GM23248 (cell line): Measurements from ENCODE around the gene CFH. TPM values are rescaled to one million over a fixed set of nuclear protein-coding genes. Genes with fewer than 3 reads are reported as not detected.
A peak's percentile ranks its signal among the peaks of the same experiment; 100 is the strongest.

Experiments used
- DNase-seq: peaks from one replicate; pipeline ENCODE4 v3.0.0-alpha.2; 2015
- H2AFZ ChIP-seq: fragments of 200-600 bp; sonication (generic); 2 replicates; pipeline ENCODE4 v1.6.1; 2016; ENCODE audit warnings: antibody characterized with exemption
- H3F3A ChIP-seq: fragments of 200-600 bp; sonication (generic); 2 replicates; pipeline ENCODE4 v1.6.1; 2016; ENCODE audit warnings: mild to moderate bottlenecking, antibody characterized with exemption, mixed run types; ENCODE audit not compliant: insufficient read depth
- H3K27ac ChIP-seq: fragments of 200-600 bp; sonication (generic); 2 replicates; pipeline ENCODE4 v1.5.1; 2016; ENCODE audit warnings: mild to moderate bottlenecking
- H3K27me3 ChIP-seq: fragments of 200-600 bp; sonication (generic); replicated peaks from 2 replicates; pipeline ENCODE4 v1.6.1; 2016; ENCODE audit warnings: mild to moderate bottlenecking; ENCODE audit not compliant: insufficient read depth
- H3K36me3 ChIP-seq: fragments of 200-600 bp; sonication (generic); 2 replicates; pipeline ENCODE4 v1.6.1; 2016; ENCODE audit warnings: low read depth, mild to moderate bottlenecking
- H3K4me1 ChIP-seq: fragments of 200-600 bp; sonication (generic); 2 replicates; pipeline ENCODE4 v1.6.1; 2016; ENCODE audit warnings: mild to moderate bottlenecking; ENCODE audit not compliant: insufficient read depth
- H3K4me2 ChIP-seq: fragments of 200-600 bp; sonication (generic); one replicate; pipeline ENCODE4 v1.6.1; 2016; ENCODE audit warnings: mild to moderate bottlenecking; ENCODE audit not compliant: unreplicated experiment
- H3K4me3 ChIP-seq: fragments of 200-600 bp; sonication (generic); 2 replicates; pipeline ENCODE4 v1.5.1; 2016; ENCODE audit warnings: mild to moderate bottlenecking
- H3K79me2 ChIP-seq: fragments of 200-600 bp; sonication (generic); 2 replicates; pipeline ENCODE4 v1.6.1; 2016; ENCODE audit warnings: mild to moderate bottlenecking; ENCODE audit not compliant: insufficient read depth
- H3K9ac ChIP-seq: fragments of 200-600 bp; sonication (generic); 2 replicates; pipeline ENCODE4 v1.6.1; 2016; ENCODE audit warnings: mild to moderate bottlenecking
- H3K9me2 ChIP-seq: fragments of 200-600 bp; sonication (generic); 2 replicates; pipeline ENCODE4 v1.6.1; 2016; ENCODE audit warnings: mixed run types, mild to moderate bottlenecking, moderate library complexity; ENCODE audit not compliant: insufficient read depth
- H3K9me3 ChIP-seq: fragments of 200-600 bp; sonication (generic); one replicate; pipeline ENCODE4 v1.6.1; 2017; ENCODE audit warnings: low read depth
- H4K20me1 ChIP-seq: fragments of 200-600 bp; sonication (generic); 2 replicates; pipeline ENCODE4 v1.6.0; 2016; ENCODE audit not compliant: insufficient read depth
- EZH2 ChIP-seq: fragments of 200-600 bp; sonication (generic); IDR thresholded peaks from 2 replicates; pipeline ENCODE4 v1.6.1; 2018; ENCODE audit warnings: antibody characterized with exemption, mild to moderate bottlenecking; ENCODE audit not compliant: insufficient read depth, poor library complexity, severe bottlenecking
- EZH2phosphoT487 ChIP-seq: fragments of 200-600 bp; sonication (generic); IDR thresholded peaks from 2 replicates; pipeline ENCODE4 v1.6.1; 2018; ENCODE audit warnings: antibody characterized with exemption, moderate library complexity, mild to moderate bottlenecking, low read depth; ENCODE audit not compliant: insufficient read depth
- WGBS, 2 experiments: methylation state at CpG; one replicate each; pipeline ENCODE4 v1.1.6; 2015 to 2017; ENCODE audit warnings: low lambda C conversion rate in 2 of 2, low coverage in 1 of 2; ENCODE audit errors: missing lambda C conversion rate in 2 of 2; 5-methylcytosine and 5-hydroxymethylcytosine counted together
- in situ Hi-C: fragments of 300-500 bp; cut with MboI; formaldehyde crosslinking; loops from 2 replicates; pipeline ENCODE4 v1.15.0; 2020
- polyA plus RNA-seq: library from polyadenylated mRNA; unstranded; fragments of >200 nt; fragmentation: Nextera tagmentation; extraction: Ambion mirVana; gene quantifications from 2 replicates; pipeline ENCODE4 v1.2.1, GENCODE V29; 2016
- total RNA-seq: library from RNA; depleted of rRNA; stranded (reverse); fragments of >200 nt; shearing (Covaris generic); gene quantifications from 2 replicates; pipeline ENCODE4 v1.2.3, GENCODE V29; 2014; rRNA removed

CFH gene
- total RNA-seq, result 22.7 and 27.3 TPM in 2 replicates
- 16.5 and 19.3 TPM in 2 replicates for polyA plus RNA-seq

- in situ Hi-C loops, result loop anchor here (25.0 kb wide), 1 partner anchor 314 kb away; no protein-coding TSS in a partner anchor
- H2AFZ ChIP-seq, result peak within 1 kb of the TSS; percentile 81
- no peak for TF ChIP-seq EZH2phosphoT487
- no peak for TF ChIP-seq EZH2
- 1 to 2% methylated on average over 5 of the region's 5 CpGs for WGBS, 2 experiments
- H3K9me3 ChIP-seq, result no peaks in the 10 kb centered on the region
- H4K20me1 ChIP-seq, result no peaks in the 10 kb centered on the region
- H3K27me3 ChIP-seq, result no peaks in the 10 kb centered on the region
- peak; percentile 85 for DNase-seq
- H3K36me3 ChIP-seq, result no peaks in the 10 kb centered on the region
- peaks cover 10% of the 10 kb centered on the region; the same call in 1 of the 2 replicates for H3K79me2 ChIP-seq
- peak within 1 kb of the TSS; percentile 75 for H3K4me3 ChIP-seq
- peak within 1 kb of the TSS; percentile 93 for H3K4me2 ChIP-seq
- peaks cover 19% of the 10 kb centered on the region for H3K4me1 ChIP-seq
- peak within 1 kb of the TSS; percentile 47 for H3K27ac ChIP-seq
- no peaks in the 10 kb centered on the region for H3K9me2 ChIP-seq
- H3F3A ChIP-seq, result 0 out of 2 replicates have a peak, but pooled peaks cover 10% of the 10 kb centered on the region
- peak within 1 kb of the TSS; percentile 67 for H3K9ac ChIP-seq
These were observed at the start of gene CFH for GRCh38 chr1:196651637-196652215. Gene CFH, plus strand, starts transcription at chr1:196652043. Its CDS starts 75 bp downstream, at chr1:196652118.

GRCh38 chr1:196603651-196604050, 48.2 kb upstream of the CFH start:
- peaks cover 5% of the 10 kb centered on the region for H3K4me1 ChIP-seq
- H3K79me2 ChIP-seq, result no peaks in the 10 kb centered on the region
- no peak overlapping the region for H2AFZ ChIP-seq
- H3K4me3 ChIP-seq, result no peak overlapping the region
- H3K27me3 ChIP-seq, result no peaks in the 10 kb centered on the region
- DNase-seq, result no peak
- no peaks in the 10 kb centered on the region for H3K9me2 ChIP-seq
- H3K27ac ChIP-seq, result no peak overlapping the region
- no peaks in the 10 kb centered on the region for H3K9me3 ChIP-seq
- no peak overlapping the region for H3K9ac ChIP-seq
- in situ Hi-C loops, result no loop called here
- H4K20me1 ChIP-seq, result no peaks in the 10 kb centered on the region
- no peaks in the 10 kb centered on the region for H3K36me3 ChIP-seq
- TF ChIP-seq EZH2phosphoT487 (no peak), EZH2 (no peak)
- 0 out of 2 replicates have a peak, but pooled peaks cover 3% of the 10 kb centered on the region for H3F3A ChIP-seq
- H3K4me2 ChIP-seq, result no peak overlapping the region

GRCh38 chr1:196607981-196608380, 43.9 kb upstream of the CFH start:
- Histone ChIP-seq H3K9ac (peak overlapping the region; percentile 57), H3K27me3 (peaks cover 1% of the 10 kb centered on the region; the same call in 1 of the 2 replicates), H3K79me2 (no peaks in the 10 kb centered on the region), H3K27ac (no peak overlapping the region), H3K9me3 (no peaks in the 10 kb centered on the region), H3K4me1 (peaks cover 5% of the 10 kb centered on the region), H3F3A (peaks cover 3% of the 10 kb centered on the region; the same call in 1 of the 2 replicates), H4K20me1 (no peaks in the 10 kb centered on the region), H3K36me3 (no peaks in the 10 kb centered on the region), H3K9me2 (no peaks in the 10 kb centered on the region), H2AFZ (peak overlapping the region; percentile 90), H3K4me2 (peak overlapping the region; percentile 85), H3K4me3 (peak overlapping the region; percentile 77)
- 0 to 1% methylated on average over 7 to 8 of the region's 8 CpGs for WGBS, 2 experiments
- in situ Hi-C loops, result no loop called here
- DNase-seq, result peak; percentile 23
- no peak for TF ChIP-seq EZH2
- no peak for TF ChIP-seq EZH2phosphoT487

GRCh38 chr1:196608390-196609369, 43.2 kb upstream of the CFH start, which contains the start of gene KCNT2:
Gene KCNT2, minus strand, starts transcription at chr1:196608440. Its CDS starts 131 bp downstream, at chr1:196608309.
- peaks cover 3% of the 10 kb centered on the region; the same call in 1 of the 2 replicates for H3F3A ChIP-seq
- WGBS, 2 experiments, result 4% methylated on average over 37 to 39 of the region's 43 CpGs
- TF ChIP-seq EZH2phosphoT487 (no peak), EZH2 (no peak)
- no peak within 1 kb of the TSS for H3K27ac ChIP-seq
- H3K36me3 ChIP-seq, result no peaks in the 10 kb centered on the region
- H3K4me1 ChIP-seq, result peaks cover 5% of the 10 kb centered on the region
- in situ Hi-C loops, result no loop called here
- peak within 1 kb of the TSS; percentile 85 for H3K4me2 ChIP-seq
- no peaks in the 10 kb centered on the region for H4K20me1 ChIP-seq
- peak; percentile 60 for DNase-seq
- H3K9me3 ChIP-seq, result no peaks in the 10 kb centered on the region
- peak within 1 kb of the TSS; percentile 77 for H3K4me3 ChIP-seq
- no peaks in the 10 kb centered on the region for H3K9me2 ChIP-seq
- H3K27me3 ChIP-seq, result peaks cover 6% of the 10 kb centered on the region; the same call in 1 of the 2 replicates
- peak within 1 kb of the TSS; percentile 57 for H3K9ac ChIP-seq
- H2AFZ ChIP-seq, result peak within 1 kb of the TSS; percentile 90
- no peaks in the 10 kb centered on the region for H3K79me2 ChIP-seq
